ENCODE measurements around the gene JUP.

Gene JUP

GRCh38 chr17:41775394-41776226 is 10.9 kb downstream of the JUP start:
- no peak for TF ChIP-seq CTCF (conservative IDR thresholded peaks at IDR 0.05; ENCODE audit: low read depth)
- ChIA-PET POLR2A (ENCODE audit: low non-redundant PET) (no interaction called here), CTCF (interaction anchor here (1.2 kb wide), 1 partner anchor 26 kb away, joined by 3 read pairs; no protein-coding TSS in a partner anchor)
- no peak for DNase-seq (ENCODE audit: low spot score)
- peak overlapping the region; percentile 97 for H3K27ac ChIP-seq

GRCh38 chr17:41773731-41774193 is 12.7 kb downstream of the JUP start:
- ChIA-PET POLR2A (ENCODE audit: low non-redundant PET) (interaction anchor here (1.3 to 1.5 kb wide), 2 partner anchors 12 to 27 kb away, joined by 5 to 7 read pairs; partner anchors contain the start of gene JUP), CTCF (interaction anchor here (0.6 to 1.9 kb wide), 4 partner anchors 12 to 37 kb away, joined by 3 to 6 read pairs (median 4); partner anchors contain the start of gene P3H4)
- DNase-seq (ENCODE audit: low spot score): no peak
- H3K27ac ChIP-seq: peak overlapping the region; percentile 97
- no peak for TF ChIP-seq CTCF (conservative IDR thresholded peaks at IDR 0.05; ENCODE audit: low read depth)

DNA sequence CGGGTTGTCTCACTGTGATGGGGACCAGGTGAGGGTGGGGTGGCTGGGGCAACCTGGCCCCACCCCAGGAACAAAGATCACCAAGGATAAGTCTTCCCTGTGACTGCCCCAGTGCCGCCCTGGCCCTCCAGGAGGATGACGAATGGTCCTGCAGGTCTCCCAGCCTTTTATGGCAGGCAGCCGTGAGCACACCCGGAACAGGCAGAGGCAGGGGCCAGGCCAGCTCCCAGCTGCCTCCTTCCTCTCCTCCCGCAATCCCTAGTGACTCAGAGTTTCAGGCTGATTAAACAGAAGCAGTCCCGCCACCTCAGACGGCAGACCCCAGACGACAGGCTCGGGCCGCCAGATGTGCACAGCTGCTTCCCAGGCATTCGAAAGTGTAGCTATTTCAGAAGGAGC is 13.3 kb downstream of the JUP start:
- ChIA-PET POLR2A (ENCODE audit: low non-redundant PET) (interaction anchor here (1.3 to 1.5 kb wide), 2 partner anchors 13 to 27 kb away, joined by 5 to 7 read pairs; partner anchors contain the start of gene JUP), CTCF (interaction anchor here (0.6 to 1.9 kb wide), 3 partner anchors 13 to 38 kb away, joined by 3 to 6 read pairs (median 5); partner anchors contain the start of gene P3H4)
- DNase-seq (ENCODE audit: low spot score): peak; percentile 91
- H3K27ac ChIP-seq: peak overlapping the region; percentile 97
- TF ChIP-seq CTCF (conservative IDR thresholded peaks at IDR 0.05; ENCODE audit: low read depth): no peak

DNA sequence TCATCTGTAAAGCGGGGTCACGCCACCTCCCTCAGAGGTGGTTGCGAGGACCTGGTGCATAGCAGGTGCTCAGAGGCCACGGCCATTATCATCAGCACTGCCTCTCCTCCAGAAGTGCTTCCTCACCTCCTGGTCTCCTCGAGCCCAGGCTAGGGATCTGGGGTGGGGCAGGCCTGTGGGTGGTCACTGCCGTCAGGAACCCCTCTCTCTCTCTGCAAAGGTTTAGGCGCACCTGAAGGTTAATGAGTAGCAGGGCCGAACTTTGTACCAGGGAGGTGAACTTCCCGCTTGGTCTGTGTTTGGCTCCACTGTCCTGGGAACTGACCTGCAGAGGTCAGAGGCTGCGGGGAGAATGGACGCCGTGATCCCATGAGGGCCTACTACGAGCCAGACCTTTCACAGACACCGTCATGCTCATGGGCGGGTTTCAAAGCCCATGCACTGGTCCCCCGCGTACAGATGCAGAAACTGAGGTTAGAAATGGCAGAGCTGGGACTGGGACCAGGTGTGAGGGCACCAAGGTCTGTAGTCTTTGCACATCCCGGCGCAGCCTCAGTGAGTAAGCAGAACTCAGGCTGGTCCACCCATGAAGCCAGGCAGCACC is 13.8 kb downstream of the JUP start:
- POLR2A ChIA-PET (ENCODE audit: low non-redundant PET): interaction anchor here (1.2 to 1.5 kb wide), 3 partner anchors 13 to 28 kb away, joined by 3 to 7 read pairs (median 5); partner anchors contain the start of gene JUP
- CTCF ChIA-PET: interaction anchor here (1.2 to 1.5 kb wide), 2 partner anchors 13 to 29 kb away, joined by 5 read pairs; no protein-coding TSS in a partner anchor
- H3K27ac ChIP-seq: peak overlapping the region; percentile 97
- no peak for TF ChIP-seq CTCF (conservative IDR thresholded peaks at IDR 0.05; ENCODE audit: low read depth)
- no peak for DNase-seq (ENCODE audit: low spot score)

GRCh38 chr17:41772218-41772585 is 14.3 kb downstream of the JUP start:
- POLR2A ChIA-PET (ENCODE audit: low non-redundant PET): interaction anchor here (1.2 kb wide), 1 partner anchor 14 kb away, joined by 3 read pairs; the partner anchor contains the start of gene JUP
- DNase-seq (ENCODE audit: low spot score): peak; percentile 70
- TF ChIP-seq CTCF (conservative IDR thresholded peaks at IDR 0.05; ENCODE audit: low read depth): no peak
- CTCF ChIA-PET: interaction anchor here (1.2 to 1.5 kb wide), 2 partner anchors 14 to 29 kb away, joined by 5 read pairs; no protein-coding TSS in a partner anchor
- peak overlapping the region; percentile 97 for H3K27ac ChIP-seq
